SK-MEL-5 (cell line): Measurements from ENCODE around the gene GAS6. TPM values are rescaled to one million over a fixed set of nuclear protein-coding genes. Genes with fewer than 3 reads are reported as not detected.

Experiments used
- DNase-seq: peaks from one replicate; pipeline ENCODE4 v3.0.0-alpha.2; 2016; ENCODE audit warnings: low read depth, low spot score
- in situ Hi-C: cut with HindIII; loops from 2 replicates; pipeline ENCODE4 v1.10.0; 2016; ENCODE audit warnings: low sequenced_read_pairs, high pct_unique_total_duplicates, low pct_unique_long_range_greater_than_20kb
- total RNA-seq: library from RNA; depleted of rRNA; stranded (reverse); fragments of >200 nt; shearing (Covaris generic); gene quantifications from 2 replicates; pipeline ENCODE4 v1.2.3, GENCODE V29; 2014

The GAS6 gene
- total RNA-seq, 1 experiment from 2014 or later: 5.8 TPM

DNA sequence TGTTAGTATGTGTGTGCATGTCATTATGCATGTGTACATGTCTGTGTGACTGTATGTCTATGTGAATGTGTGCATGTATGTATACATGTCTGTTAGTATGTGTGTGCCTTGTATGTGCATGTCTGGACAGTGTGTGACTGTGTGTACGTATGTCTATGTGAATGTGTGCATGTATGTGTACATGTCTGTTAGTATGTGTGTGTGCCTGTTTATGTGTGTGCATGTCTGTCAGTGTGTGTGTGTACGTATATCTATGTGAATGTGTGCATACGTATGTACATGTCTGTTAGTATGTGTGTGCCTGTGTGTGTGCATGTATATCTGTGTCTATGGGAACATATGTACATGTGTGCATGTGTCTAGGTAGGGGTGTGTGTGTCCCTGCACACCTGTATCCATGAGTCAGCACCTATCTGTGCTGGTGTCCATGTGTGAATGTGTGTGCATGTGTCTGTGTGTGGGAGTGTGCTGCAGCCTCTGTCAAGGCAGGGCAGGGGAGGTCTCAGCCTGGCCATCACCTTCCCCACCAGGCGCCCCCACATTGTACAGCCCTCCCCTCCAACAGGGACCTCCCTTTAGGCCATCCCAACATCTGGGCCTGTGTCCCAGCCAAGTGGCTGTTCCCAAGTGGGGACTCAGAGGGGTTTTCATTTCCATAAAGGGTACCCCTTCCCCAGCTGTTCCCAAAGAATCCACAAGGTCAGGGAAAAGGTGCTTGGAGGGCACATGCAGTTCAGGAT lies 4.4 kb downstream of the GAS6 start:
- in situ Hi-C loops: no loop called here
- DNase-seq: no peak

- in situ Hi-C loops: no loop called here
- DNase-seq: no peak
Measured at GRCh38 chr13:113857531-113858195, 6.2 kb downstream of the GAS6 start.

- in situ Hi-C loops: no loop called here
Measured at GRCh38 chr13:113856716-113857065, 7.2 kb downstream of the GAS6 start.

GRCh38 chr13:113855931-113856715 lies 7.8 kb downstream of the GAS6 start:
- in situ Hi-C loops: no loop called here
- DNase-seq: no peak

More at GRCh38 chr13:113856716-113857065, 7.2 kb downstream of the GAS6 start:
- no peak for DNase-seq

DNA sequence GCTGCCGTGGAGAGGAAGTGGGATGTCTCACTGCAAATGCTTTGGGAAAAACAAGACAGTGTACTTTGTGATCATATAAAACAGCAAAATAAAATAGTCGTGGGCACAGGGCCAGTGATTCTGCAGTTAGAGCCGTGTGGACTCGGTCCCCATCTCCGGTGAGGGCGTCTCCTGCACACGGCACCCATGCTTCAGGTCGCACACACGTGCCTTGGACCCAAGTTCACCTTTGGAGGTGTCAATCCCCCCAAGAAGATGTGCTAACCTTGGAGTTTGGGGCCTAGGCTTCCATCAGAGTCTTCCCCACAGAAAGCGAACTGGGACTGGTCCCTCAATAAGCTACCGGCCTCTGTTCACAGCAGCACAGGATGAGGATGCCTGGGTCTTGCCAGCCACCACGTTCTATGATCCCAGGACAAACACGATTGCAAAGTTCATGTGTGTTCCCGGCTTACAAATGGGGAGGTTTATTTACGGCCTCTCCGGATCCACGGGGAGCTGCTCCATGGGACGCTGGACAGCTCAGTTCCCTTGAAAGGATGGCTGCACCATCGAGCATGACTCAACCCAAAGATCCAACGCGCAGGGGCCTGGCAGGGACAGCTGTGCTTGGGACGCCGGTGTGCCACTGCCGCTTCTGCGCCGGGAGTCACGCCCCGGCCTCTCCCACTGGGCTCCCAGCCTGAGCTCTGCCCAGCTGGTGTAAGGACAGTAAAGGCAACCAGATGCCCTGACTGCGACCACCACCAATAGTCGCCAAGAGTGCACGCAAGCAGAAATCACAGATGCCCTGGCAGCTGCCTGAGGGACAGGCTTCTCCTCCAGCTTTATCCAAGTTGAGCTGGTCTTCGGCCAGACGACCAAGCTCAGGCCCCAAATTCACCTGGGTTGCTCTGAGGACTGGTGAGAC lies 8.6 kb downstream of the GAS6 start:
- no peak for DNase-seq
- in situ Hi-C loops: no loop called here

- in situ Hi-C loops: no loop called here
- no peak for DNase-seq
Measured at GRCh38 chr13:113854238-113855011, 9.5 kb downstream of the GAS6 start.

GRCh38 chr13:113853518-113854237 lies 10.2 kb downstream of the GAS6 start:
- DNase-seq: no peak
- in situ Hi-C loops: no loop called here

- no peak for DNase-seq
- in situ Hi-C loops: no loop called here
Measured at GRCh38 chr13:113852536-113853517, 11.0 kb downstream of the GAS6 start.

DNA sequence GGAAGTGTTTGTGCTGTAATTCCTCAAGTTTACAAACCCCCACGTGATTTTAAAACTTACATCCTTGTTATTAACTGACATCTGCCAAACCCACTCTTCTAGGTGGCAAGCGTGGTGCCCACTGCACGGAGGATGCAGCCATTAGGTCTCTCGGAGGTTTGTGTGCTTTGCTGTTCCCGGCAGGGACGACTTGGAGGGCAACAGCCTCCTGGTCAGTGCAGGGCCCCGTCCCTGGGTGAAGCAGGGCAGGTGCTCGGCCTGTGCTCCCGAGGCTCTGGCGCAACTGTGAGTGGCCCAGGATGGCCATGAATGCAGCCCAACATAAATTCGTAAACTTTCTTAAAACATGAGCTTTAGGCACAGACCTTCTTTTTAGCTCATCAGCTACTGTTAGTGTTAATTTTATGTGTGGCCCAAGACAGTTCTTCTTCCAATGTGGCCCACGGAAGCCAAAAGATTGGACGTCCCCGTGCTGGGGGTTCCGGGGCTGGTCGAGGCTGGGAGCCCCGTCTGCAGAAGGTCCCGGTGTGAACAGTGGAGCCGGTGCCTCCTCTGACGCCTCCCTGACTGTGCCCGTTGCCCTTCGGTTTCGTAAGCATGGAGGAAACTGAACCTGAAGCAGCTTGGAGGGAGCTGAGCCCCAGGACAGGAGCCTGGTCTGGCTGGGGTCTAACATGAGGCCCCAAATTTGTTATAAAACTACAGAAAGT lies 11.9 kb downstream of the GAS6 start:
- in situ Hi-C loops: no loop called here
- no peak for DNase-seq

GRCh38 chr13:113851480-113851803 lies 12.4 kb downstream of the GAS6 start:
- DNase-seq: no peak
- in situ Hi-C loops: no loop called here

- in situ Hi-C loops: no loop called here
- no peak for DNase-seq
Measured at GRCh38 chr13:113850722-113851479, 13.0 kb downstream of the GAS6 start.

GRCh38 chr13:113849981-113850721 lies 13.7 kb downstream of the GAS6 start:
- no peak for DNase-seq
- in situ Hi-C loops: no loop called here

GRCh38 chr13:113849546-113849945 lies 14.3 kb downstream of the GAS6 start:
- no peak for DNase-seq
- in situ Hi-C loops: no loop called here
